ENCODE results near the gene LRRC8D. TPM values are rescaled to one million over a fixed set of nuclear protein-coding genes. Genes with fewer than 3 reads are reported as not detected.

The LRRC8D gene
- total and polyA plus RNA-seq, 2 experiments from 2014 or later: 23.6 to 48.8 TPM

DNA sequence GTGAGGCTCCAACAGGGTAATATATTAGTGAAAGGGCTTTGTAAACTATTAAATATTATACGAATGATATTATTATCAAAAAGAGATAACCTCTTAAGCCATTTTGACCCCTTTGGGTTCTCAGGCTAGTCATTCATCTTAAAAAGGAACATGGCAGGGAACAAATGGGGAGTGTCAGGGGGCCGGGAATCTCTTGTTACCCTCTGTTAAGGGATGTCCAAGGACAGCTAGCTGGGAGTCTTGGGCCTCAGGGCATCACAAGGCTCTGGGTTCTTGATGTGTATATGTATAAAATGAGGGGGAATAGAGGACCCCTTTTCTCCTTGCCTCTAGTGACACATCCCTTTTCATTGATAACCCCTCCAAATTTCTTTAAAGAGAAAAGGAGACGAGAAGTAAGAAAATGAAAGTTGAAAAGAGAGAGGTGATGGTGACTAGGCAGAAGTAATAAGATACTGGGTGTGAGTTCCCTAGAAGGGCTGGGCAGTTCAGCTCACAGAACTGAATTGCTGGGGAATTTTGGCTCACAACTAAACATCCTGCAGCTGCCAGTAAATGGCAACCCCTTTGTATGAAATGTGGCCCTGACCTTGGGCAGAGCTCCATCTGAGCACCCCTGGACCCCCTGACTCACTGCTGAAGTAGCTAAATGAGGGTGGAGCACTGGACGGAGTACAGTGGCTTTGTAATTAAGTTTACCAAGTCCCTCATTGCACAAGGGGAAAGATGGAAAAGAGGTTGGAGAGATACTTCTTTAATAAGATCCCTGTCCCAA is 154.1 kb downstream of the LRRC8D start:
- TF ChIP-seq EZH2 (IDR thresholded peaks at IDR 0.05; ENCODE audit: low read depth, unreplicated experiment) (no peak), NANOG (IDR thresholded peaks at IDR 0.05; ENCODE audit: borderline replicate concordance) (no peak), ZNF114 (CRISPR knock-in tag; IDR thresholded peaks at IDR 0.05) (no peak), CREB1 (CRISPR knock-in tag; IDR thresholded peaks at IDR 0.05; ENCODE audit: low read depth) (no peak), POLR2AphosphoS5 (IDR thresholded peaks at IDR 0.05; ENCODE audit: low read depth) (no peak), JUNB (IDR thresholded peaks at IDR 0.05; ENCODE audit: unreplicated experiment) (no peak)
- TF ChIP-seq, protein P1, sequence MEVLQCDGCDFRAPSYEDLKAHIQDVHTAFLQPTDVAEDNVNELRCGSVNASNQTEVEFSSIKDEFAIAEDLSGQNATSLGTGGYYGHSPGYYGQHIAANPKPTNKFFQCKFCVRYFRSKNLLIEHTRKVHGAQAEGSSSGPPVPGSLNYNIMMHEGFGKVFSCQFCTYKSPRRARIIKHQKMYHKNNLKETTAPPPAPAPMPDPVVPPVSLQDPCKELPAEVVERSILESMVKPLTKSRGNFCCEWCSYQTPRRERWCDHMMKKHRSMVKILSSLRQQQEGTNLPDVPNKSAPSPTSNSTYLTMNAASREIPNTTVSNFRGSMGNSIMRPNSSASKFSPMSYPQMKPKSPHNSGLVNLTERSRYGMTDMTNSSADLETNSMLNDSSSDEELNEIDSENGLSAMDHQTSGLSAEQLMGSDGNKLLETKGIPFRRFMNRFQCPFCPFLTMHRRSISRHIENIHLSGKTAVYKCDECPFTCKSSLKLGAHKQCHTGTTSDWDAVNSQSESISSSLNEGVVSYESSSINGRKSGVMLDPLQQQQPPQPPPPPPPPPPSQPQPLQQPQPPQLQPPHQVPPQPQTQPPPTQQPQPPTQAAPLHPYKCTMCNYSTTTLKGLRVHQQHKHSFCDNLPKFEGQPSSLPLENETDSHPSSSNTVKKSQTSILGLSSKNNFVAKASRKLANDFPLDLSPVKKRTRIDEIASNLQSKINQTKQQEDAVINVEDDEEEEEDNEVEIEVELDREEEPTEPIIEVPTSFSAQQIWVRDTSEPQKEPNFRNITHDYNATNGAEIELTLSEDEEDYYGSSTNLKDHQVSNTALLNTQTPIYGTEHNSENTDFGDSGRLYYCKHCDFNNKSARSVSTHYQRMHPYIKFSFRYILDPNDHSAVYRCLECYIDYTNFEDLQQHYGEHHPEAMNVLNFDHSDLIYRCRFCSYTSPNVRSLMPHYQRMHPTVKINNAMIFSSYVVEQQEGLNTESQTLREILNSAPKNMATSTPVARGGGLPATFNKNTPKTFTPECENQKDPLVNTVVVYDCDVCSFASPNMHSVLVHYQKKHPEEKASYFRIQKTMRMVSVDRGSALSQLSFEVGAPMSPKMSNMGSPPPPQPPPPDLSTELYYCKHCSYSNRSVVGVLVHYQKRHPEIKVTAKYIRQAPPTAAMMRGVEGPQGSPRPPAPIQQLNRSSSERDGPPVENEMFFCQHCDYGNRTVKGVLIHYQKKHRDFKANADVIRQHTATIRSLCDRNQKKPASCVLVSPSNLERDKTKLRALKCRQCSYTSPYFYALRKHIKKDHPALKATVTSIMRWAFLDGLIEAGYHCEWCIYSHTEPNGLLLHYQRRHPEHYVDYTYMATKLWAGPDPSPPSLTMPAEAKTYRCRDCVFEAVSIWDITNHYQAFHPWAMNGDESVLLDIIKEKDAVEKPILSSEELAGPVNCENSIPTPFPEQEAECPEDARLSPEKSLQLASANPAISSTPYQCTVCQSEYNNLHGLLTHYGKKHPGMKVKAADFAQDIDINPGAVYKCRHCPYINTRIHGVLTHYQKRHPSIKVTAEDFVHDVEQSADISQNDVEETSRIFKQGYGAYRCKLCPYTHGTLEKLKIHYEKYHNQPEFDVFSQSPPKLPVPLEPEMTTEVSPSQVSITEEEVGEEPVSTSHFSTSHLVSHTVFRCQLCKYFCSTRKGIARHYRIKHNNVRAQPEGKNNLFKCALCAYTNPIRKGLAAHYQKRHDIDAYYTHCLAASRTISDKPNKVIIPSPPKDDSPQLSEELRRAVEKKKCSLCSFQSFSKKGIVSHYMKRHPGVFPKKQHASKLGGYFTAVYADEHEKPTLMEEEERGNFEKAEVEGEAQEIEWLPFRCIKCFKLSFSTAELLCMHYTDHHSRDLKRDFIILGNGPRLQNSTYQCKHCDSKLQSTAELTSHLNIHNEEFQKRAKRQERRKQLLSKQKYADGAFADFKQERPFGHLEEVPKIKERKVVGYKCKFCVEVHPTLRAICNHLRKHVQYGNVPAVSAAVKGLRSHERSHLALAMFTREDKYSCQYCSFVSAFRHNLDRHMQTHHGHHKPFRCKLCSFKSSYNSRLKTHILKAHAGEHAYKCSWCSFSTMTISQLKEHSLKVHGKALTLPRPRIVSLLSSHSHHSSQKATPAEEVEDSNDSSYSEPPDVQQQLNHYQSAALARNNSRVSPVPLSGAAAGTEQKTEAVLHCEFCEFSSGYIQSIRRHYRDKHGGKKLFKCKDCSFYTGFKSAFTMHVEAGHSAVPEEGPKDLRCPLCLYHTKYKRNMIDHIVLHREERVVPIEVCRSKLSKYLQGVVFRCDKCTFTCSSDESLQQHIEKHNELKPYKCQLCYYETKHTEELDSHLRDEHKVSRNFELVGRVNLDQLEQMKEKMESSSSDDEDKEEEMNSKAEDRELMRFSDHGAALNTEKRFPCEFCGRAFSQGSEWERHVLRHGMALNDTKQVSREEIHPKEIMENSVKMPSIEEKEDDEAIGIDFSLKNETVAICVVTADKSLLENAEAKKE (CRISPR knock-in tag; IDR thresholded peaks at IDR 0.05): no peak
- TF ChIP-seq, protein P2, sequence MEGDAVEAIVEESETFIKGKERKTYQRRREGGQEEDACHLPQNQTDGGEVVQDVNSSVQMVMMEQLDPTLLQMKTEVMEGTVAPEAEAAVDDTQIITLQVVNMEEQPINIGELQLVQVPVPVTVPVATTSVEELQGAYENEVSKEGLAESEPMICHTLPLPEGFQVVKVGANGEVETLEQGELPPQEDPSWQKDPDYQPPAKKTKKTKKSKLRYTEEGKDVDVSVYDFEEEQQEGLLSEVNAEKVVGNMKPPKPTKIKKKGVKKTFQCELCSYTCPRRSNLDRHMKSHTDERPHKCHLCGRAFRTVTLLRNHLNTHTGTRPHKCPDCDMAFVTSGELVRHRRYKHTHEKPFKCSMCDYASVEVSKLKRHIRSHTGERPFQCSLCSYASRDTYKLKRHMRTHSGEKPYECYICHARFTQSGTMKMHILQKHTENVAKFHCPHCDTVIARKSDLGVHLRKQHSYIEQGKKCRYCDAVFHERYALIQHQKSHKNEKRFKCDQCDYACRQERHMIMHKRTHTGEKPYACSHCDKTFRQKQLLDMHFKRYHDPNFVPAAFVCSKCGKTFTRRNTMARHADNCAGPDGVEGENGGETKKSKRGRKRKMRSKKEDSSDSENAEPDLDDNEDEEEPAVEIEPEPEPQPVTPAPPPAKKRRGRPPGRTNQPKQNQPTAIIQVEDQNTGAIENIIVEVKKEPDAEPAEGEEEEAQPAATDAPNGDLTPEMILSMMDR (conservative IDR thresholded peaks at IDR 0.05; ENCODE audit: low read depth in 2 of 2): no peak
- TF ChIP-seq, protein P3, sequence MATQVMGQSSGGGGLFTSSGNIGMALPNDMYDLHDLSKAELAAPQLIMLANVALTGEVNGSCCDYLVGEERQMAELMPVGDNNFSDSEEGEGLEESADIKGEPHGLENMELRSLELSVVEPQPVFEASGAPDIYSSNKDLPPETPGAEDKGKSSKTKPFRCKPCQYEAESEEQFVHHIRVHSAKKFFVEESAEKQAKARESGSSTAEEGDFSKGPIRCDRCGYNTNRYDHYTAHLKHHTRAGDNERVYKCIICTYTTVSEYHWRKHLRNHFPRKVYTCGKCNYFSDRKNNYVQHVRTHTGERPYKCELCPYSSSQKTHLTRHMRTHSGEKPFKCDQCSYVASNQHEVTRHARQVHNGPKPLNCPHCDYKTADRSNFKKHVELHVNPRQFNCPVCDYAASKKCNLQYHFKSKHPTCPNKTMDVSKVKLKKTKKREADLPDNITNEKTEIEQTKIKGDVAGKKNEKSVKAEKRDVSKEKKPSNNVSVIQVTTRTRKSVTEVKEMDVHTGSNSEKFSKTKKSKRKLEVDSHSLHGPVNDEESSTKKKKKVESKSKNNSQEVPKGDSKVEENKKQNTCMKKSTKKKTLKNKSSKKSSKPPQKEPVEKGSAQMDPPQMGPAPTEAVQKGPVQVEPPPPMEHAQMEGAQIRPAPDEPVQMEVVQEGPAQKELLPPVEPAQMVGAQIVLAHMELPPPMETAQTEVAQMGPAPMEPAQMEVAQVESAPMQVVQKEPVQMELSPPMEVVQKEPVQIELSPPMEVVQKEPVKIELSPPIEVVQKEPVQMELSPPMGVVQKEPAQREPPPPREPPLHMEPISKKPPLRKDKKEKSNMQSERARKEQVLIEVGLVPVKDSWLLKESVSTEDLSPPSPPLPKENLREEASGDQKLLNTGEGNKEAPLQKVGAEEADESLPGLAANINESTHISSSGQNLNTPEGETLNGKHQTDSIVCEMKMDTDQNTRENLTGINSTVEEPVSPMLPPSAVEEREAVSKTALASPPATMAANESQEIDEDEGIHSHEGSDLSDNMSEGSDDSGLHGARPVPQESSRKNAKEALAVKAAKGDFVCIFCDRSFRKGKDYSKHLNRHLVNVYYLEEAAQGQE (IDR thresholded peaks at IDR 0.05; ENCODE audit: unreplicated experiment): no peak
- ATAC-seq (no peak), DNase-seq (ENCODE audit: low spot score) (no peak)
- Mint-ChIP-seq H3K27me3 (ENCODE audit: insufficient read depth, low read depth, poor library complexity) (no peaks in the 10 kb centered on the region), H3K4me1 (no peaks in the 10 kb centered on the region), H3K27ac (no peak overlapping the region), H3K36me3 (ENCODE audit: low read depth) (no peaks in the 10 kb centered on the region), H3K9me3 (no peaks in the 10 kb centered on the region), H3K4me3 (no peak overlapping the region)
- Histone ChIP-seq H3K4me3 (no peak overlapping the region), H3K27me3 (ENCODE audit: insufficient read depth) (no peaks in the 10 kb centered on the region), H3K36me3 (ENCODE audit: insufficient read depth) (no peaks in the 10 kb centered on the region), H3K9me2 (ENCODE audit: insufficient read depth) (no peaks in the 10 kb centered on the region; the same call in 1 of the 2 replicates), H3K4me1 (ENCODE audit: insufficient read depth) (no peaks in the 10 kb centered on the region; the same call in 1 of the 2 replicates), H3K27ac (ENCODE audit: low read depth) (no peak overlapping the region), H2AFZ (peak overlapping the region; percentile 69; the same call in 1 of the 2 replicates), H3F3A (replicated peaks; ENCODE audit: low read depth) (no peaks in the 10 kb centered on the region), H3K4me2 (no peak overlapping the region), H4K20me1 (replicated peaks; ENCODE audit: insufficient read depth) (no peaks in the 10 kb centered on the region), H3K79me2 (replicated peaks; ENCODE audit: insufficient read depth) (no peaks in the 10 kb centered on the region)
